ENCODE measurements around the gene MXD4. TPM values are rescaled to one million over a fixed set of nuclear protein-coding genes. Genes with fewer than 3 reads are reported as not detected.

MXD4 gene
- total RNA-seq, 1 donor: 56.8 TPM

- Histone ChIP-seq H3K4me2 (ENCODE audit: insufficient read depth, low read length) (no peak overlapping the region), H3K4me1 (ENCODE audit: insufficient read depth, low read length) (no peaks in the 10 kb centered on the region), H3K79me2 (ENCODE audit: insufficient read depth, low read length) (no peaks in the 10 kb centered on the region), H2AFZ (ENCODE audit: low read length) (no peak overlapping the region), H3K36me3 (ENCODE audit: insufficient read depth, low read length) (no peaks in the 10 kb centered on the region), H3K27me3 (ENCODE audit: insufficient read depth, low read length) (no peaks in the 10 kb centered on the region), H3K4me3 (ENCODE audit: insufficient read depth, low read length) (no peak overlapping the region), H3K27ac (ENCODE audit: low read depth, low read length) (no peak overlapping the region), H4K20me1 (ENCODE audit: insufficient read depth, low read length) (no peaks in the 10 kb centered on the region), H3K9me3 (ENCODE audit: low read depth, low read length) (no peaks in the 10 kb centered on the region)
- no peak for TF ChIP-seq CTCF (IDR thresholded peaks at IDR 0.05; ENCODE audit: extremely low read depth, low read depth, low read length)
- DNase-seq (ENCODE audit: insufficient read length, low spot score, missing footprints): peak; percentile 77
Observed at GRCh38 chr4:2298532-2298991, 36.7 kb upstream of the MXD4 start.

- H3K4me3 ChIP-seq (ENCODE audit: insufficient read depth, low read length): no peak overlapping the region
- H3K9me3 ChIP-seq (ENCODE audit: low read depth, low read length): no peaks in the 10 kb centered on the region
- no peaks in the 10 kb centered on the region for H3K27me3 ChIP-seq (ENCODE audit: insufficient read depth, low read length)
- H3K36me3 ChIP-seq (ENCODE audit: insufficient read depth, low read length): no peaks in the 10 kb centered on the region
- H4K20me1 ChIP-seq (ENCODE audit: insufficient read depth, low read length): no peaks in the 10 kb centered on the region
- no peak overlapping the region for H2AFZ ChIP-seq (ENCODE audit: low read length)
- no peaks in the 10 kb centered on the region for H3K79me2 ChIP-seq (ENCODE audit: insufficient read depth, low read length)
- H3K4me1 ChIP-seq (ENCODE audit: insufficient read depth, low read length): no peaks in the 10 kb centered on the region
- TF ChIP-seq CTCF (IDR thresholded peaks at IDR 0.05; ENCODE audit: extremely low read depth, low read depth, low read length): no peak
- no peak overlapping the region for H3K27ac ChIP-seq (ENCODE audit: low read depth, low read length)
- DNase-seq (ENCODE audit: insufficient read length, low spot score, missing footprints): peak; percentile 81
- no peak overlapping the region for H3K4me2 ChIP-seq (ENCODE audit: insufficient read depth, low read length)
Observed at GRCh38 chr4:2297606-2298531, 36.0 kb upstream of the MXD4 start.

- no peak overlapping the region for H2AFZ ChIP-seq (ENCODE audit: low read length)
- H3K4me3 ChIP-seq (ENCODE audit: insufficient read depth, low read length): no peak overlapping the region
- peak; percentile 62 for DNase-seq (ENCODE audit: insufficient read length, low spot score, missing footprints)
- no peaks in the 10 kb centered on the region for H3K36me3 ChIP-seq (ENCODE audit: insufficient read depth, low read length)
- no peak overlapping the region for H3K4me2 ChIP-seq (ENCODE audit: insufficient read depth, low read length)
- no peak for TF ChIP-seq CTCF (IDR thresholded peaks at IDR 0.05; ENCODE audit: extremely low read depth, low read depth, low read length)
- H3K27ac ChIP-seq (ENCODE audit: low read depth, low read length): no peak overlapping the region
- H3K27me3 ChIP-seq (ENCODE audit: insufficient read depth, low read length): no peaks in the 10 kb centered on the region
- no peaks in the 10 kb centered on the region for H4K20me1 ChIP-seq (ENCODE audit: insufficient read depth, low read length)
- H3K4me1 ChIP-seq (ENCODE audit: insufficient read depth, low read length): no peaks in the 10 kb centered on the region
- H3K9me3 ChIP-seq (ENCODE audit: low read depth, low read length): no peaks in the 10 kb centered on the region
- H3K79me2 ChIP-seq (ENCODE audit: insufficient read depth, low read length): no peaks in the 10 kb centered on the region
Observed at GRCh38 chr4:2296631-2297601, 35.0 kb upstream of the MXD4 start.

Data from osteoblast (primary cell).